H54 (cell line): Measurements from ENCODE around the gene GPR141.

Experiments used
- DNase-seq: peaks from one replicate; pipeline ENCODE4 v3.0.0; 2011; ENCODE audit warnings: low spot score, mixed read lengths; ENCODE audit not compliant: insufficient read length
- FAIRE-seq: peaks from 3 replicates; lab custom pipeline; 2011; peaks lifted over from hg19 to GRCh38; lab: Jason Lieb, UNC
- POLR2A ChIP-seq: IDR thresholded peaks from 2 replicates; pipeline ENCODE4 v1.6.1; 2011; ENCODE audit warnings: low read depth, mild to moderate bottlenecking, low read length

Gene GPR141, protein sequence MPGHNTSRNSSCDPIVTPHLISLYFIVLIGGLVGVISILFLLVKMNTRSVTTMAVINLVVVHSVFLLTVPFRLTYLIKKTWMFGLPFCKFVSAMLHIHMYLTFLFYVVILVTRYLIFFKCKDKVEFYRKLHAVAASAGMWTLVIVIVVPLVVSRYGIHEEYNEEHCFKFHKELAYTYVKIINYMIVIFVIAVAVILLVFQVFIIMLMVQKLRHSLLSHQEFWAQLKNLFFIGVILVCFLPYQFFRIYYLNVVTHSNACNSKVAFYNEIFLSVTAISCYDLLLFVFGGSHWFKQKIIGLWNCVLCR

DNA sequence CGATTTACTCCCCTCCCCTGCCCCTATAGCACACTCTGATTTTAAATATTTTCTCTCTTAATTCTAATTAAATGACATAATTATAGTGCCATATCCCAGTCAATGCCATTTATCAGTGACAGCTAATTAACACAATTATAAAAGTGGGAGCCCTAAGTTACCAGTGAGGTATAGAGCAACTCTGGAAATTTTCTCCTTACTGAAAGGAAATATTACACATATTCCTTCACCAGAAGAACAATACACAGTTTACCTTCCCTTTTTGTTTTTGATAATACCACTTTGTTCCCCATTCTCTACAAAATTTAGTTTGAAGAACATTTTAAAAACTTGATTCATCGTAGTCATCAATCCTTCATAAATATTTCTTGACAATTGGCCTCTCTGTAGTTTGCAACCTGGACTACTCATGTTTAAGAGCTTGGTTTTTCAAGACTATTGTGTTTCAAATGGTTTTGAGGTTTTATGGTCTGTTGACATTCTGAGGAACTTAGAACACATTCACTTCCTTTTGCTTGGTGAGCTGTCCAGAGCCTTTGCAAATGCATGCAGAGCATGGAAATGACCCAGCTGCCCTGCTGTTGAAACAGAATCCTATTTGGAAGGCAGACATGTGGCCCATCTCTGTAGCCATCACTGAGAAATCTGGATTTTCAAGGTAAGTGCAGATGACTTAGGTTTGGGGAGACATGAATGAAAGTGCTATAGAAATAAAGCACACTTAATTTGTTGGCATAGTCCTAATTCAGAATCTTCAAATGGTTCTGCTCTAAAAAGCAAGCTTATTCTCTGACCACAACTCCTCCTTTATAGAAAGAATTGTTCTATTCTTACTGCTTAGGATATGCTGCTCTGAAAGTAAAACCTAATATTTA, at the start of gene GPR141:
Gene GPR141 (plus strand): TSS at position 521 of the 875 bp plus-strand sequence. CDS start 56,628 bp downstream, outside the sequence.
- DNase-seq (no peak), FAIRE-seq (no peak)
- TF ChIP-seq POLR2A, result no peak

DNA sequence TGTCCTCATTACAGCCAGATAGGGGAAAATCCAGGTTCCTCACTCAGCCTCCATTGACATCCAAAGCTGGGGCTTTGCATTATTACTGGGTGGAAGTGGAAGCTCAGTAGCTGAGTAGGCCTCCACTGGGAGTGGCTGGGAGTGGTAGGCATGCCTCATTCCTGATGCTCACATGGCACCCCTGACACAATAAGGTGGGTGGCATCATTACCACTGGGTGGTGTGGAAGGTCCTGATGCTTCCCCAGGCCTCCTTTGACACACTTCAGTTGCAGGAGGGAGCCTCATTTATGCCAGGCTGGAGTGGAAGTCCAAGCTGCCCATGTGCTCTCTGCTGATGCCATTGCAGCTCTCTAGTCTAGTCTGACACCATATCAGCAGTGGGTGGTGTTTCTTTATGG, 48.2 kb upstream of the GPR141 start:
- FAIRE-seq, result no peak
- no peak for DNase-seq
- TF ChIP-seq POLR2A, result no peak

DNA sequence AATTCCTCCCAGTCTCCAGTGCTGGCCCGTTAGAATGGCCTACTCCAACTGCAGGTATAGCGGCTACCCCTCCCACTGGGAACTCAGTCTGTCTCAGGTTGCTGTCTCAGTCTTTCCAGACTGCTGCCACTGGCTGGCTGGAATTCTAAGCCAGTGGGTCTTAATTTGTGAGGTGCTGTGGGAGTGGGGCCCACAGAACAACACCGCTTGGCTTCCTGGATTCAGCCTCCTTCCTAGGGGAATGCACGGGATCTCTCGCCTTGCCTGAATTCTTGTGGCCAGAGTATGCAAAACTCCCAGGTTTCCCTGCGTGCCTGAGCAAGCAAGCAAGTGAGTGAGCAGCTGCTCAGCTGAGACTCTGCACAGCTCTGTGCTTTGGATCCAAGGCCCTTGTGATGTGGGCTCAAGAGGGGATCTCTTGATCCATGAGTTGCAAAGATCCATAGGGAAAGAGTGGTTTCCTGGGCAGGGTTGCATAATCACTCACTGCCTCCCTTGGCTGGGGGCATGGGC, 41.5 kb upstream of the GPR141 start:
- DNase-seq, result no peak
- FAIRE-seq, result no peak
- TF ChIP-seq POLR2A, result no peak

DNA sequence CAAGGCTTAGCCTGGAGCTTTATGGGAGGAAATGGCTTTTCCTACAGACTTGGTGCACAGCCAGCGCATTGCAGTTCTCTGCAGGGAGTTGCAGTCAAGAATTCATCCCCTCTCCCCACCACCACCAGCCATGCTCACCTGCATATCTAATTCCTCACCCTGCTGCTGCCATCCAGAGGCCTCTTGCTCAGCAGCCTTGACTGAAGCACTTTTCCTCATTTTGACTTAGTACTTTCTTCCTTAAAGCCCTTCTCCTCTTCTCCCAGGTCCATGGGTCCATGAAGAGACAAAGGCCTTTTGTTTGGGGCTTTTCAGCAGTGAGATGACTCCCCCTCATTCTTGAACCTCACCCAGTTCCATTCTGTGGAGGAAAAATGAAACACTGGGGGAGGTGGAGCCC, 39.7 kb upstream of the GPR141 start:
- TF ChIP-seq POLR2A, result no peak
- FAIRE-seq (no peak), DNase-seq (no peak)

DNA sequence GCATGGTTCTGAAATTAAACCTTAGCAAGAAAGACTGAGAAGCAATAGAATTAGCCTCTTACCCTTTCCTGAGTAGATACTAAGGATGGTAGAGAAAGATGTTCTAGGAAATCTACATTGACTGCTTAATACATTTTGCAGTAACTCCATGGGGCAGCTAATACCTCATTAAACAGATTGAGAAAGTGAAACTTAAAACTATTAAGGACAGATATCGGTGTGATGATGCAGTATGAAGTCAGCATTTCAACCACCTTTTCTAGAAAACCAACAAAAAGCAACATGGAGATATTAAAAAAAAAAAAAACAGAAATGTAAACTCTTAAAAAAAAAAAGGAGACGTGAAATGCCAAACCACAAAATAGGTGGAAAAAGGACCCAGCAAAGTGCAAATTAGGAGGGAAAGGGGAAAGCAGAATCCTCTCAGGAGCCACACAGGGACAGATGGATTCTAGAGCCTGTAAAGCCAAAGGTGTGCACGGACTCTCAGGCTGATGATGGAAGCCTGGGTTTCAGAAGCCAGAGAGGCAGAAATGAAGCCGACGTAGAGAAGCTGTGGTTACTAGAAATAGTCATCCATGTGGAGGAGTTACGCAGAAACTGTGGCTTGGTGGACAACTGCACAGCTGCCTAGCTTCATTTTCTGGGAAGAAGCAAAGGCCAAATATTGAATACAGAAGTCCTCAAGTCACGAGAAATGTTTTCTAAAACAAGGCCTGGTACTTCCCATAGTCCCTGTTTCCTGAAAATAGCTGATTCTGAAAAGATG, 38.1 kb upstream of the GPR141 start:
- DNase-seq (no peak), FAIRE-seq (no peak)
- no peak for TF ChIP-seq POLR2A

DNA sequence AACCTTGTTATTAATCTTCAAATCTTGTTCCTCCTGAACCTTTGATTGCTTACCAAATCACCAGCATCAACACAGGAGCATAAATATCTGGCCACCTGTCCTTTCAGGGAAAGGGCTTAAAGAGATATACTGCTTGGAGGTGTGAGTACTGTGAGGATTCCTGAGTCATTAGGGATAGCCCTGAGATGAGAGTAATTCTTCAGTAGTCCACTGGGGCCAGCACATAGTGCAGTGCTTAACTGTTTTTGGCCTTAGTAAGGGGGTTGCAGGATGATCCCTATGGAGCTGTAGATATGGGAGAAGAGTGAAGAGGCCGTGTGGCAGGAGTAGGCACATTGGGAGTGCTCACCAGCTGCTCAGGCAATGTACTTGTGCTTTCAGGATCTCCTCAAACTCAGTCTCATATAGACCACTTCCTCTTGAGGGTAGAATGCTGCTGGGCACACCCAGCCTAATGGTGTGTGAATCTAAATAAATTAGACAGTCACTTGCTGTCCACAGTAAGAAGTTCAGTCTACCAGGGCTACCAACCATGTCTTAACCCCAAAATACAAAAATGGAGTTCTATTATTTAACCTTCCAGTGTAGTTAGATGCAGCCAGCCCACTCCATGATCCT, 26.5 kb upstream of the GPR141 start:
- no peak for FAIRE-seq
- no peak for DNase-seq
- TF ChIP-seq POLR2A, result no peak

DNA sequence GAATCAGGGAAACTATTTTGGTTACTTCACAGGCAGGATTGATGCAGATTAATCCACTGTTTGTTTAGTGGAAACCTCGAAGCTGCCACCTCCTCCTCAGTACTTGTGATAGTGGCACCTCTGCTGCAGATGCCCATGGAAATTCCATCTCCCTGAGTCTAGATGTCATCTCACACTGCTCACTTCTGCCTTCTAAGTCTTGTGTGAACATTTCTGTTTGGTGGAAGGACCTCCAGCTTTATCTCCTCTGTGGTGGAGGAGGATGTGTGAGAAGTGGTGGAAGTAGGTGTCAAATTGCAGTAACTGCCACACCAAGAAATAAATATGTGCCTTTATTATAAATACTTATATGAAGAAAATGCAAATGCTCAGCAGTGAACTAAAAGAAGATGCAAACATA, 25.8 kb upstream of the GPR141 start:
- FAIRE-seq (no peak), DNase-seq (no peak)
- no peak for TF ChIP-seq POLR2A

DNA sequence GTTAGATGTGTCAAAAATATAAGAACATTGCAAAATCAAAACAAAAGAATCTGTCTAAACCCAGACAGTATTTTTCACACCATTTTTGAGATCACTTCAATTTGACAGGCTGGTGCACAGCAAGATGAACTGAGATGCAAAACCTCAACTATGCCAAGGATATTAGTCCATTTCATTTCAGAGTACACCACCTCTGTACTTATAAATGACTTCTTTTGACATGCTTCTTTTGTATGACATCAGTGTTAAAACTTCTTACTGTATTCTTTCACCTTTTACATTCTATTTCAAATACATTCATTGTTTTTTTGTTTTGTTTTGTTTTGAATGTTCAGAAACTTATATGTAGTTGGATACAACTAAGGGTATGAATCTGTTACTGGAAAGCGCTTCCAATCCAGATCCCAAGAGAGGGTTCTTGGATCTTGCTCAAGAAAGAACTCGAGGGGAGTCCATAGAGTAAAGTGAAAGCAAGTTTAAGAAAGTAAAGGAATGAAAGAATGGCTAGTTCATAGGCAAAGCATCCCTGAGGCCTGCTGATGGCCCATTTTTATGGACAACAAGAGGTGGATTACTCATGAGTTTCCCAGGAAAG, 23.5 kb upstream of the GPR141 start:
- FAIRE-seq, result no peak
- TF ChIP-seq POLR2A, result no peak
- DNase-seq, result no peak

DNA sequence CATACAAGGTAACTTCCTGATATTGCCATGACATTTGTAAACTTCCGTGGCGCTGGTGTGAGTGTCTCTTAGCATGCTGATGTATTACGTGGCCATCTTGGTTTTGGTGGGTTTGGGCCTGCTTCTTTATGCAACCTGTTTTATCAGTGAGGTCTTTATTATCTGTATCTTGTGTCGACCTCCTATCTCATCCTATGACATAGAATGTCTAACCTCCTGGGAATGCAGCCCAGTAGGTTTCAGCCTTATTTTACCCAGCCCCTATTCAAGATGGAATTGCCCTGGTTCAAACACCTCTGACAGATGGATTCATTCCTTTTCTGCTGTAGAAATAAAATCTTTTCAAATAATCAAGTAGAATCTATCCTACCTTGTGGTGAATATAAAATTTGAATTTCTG, 23.0 kb upstream of the GPR141 start:
- no peak for TF ChIP-seq POLR2A

DNA sequence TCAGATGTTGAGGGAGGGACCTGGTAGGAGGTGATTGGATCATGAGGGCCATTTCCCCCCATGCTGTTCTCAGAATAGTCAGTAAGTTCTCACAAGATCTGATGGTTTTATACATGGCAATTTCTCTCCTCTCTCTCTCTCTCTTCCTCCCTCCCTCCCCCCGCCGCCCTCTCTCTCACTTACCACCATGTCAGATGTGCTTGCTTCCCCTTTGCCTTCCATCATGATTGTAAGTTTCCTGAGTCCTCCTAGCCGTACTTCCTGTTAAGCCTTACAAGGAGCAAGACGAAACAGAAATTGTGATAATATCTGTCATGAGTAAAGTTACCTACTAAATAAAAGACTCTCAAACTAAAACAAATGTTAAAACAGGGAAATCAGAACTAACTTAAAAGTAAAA, 19.9 kb upstream of the GPR141 start:
- DNase-seq (no peak), FAIRE-seq (no peak)
- TF ChIP-seq POLR2A, result no peak

More for the DNA sequence above, 23.0 kb upstream of the GPR141 start:
- FAIRE-seq (no peak), DNase-seq (no peak)

DNA sequence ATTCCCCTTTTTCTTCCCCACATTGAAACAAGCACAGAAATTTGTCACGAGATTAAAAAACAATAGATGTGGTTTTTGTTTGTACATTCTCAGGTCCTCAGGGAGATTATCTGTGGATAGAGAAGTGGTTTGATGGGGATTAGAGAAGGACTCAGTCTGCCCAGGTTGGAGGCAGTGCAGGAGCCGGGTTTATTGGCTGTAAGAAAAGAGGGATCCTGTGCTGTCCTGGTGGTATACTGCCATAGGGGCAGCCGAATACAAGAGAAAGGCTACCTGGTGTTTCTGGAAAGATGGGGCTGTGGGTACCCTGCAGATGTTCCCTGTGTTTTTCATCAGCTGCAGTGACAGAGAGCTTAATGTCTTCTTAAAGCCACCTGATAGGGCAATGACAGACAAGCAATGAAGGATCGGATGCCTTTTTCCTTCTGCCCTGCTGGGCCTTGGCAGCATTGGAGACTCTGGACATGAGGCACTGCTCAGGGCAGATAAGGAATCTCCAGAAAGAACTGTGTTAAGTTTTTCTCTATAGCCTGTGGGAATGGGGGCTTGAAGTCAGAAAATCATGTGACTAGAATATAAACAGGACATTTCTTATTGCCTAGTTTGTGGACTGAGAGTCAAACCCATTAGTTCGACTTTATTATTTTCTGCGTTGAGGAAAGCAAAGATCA, 18.1 kb upstream of the GPR141 start:
- FAIRE-seq (no peak), DNase-seq (no peak)
- TF ChIP-seq POLR2A, result no peak

DNA sequence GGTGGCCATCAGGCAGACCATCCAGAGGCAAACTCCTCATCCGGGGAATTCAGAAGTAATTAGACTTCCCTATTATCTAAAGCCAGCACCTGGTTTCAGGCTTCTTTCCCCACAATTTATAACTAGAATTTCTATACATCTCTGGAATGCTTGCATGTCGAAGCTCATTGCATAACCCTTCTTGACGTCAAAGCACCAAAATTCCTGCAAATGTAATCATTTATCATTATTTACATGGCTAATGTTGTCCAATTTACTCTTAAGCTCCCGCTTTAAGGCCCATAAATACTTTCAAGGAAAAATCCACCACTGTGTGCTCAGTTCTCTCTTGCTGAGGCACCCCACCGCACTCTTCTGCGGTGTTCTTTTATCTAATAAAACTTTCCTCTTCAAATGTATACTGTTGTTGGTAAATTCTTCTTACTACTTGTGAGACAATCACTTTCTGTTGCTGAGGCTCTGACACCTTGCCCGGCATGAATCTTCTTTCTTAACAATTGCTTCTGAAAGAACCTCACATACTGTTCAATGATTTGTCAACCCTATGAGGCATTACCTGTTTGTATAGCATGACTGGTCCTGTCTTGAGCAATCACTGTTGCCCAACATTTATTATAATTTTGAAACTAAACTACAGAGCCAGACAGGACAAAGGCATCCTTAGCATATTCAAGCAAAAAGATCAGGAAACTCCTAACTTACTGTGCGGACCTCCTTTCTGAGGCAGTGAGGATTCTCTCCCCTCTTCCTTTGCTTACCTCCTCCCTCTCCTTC, 17.4 kb upstream of the GPR141 start:
- no peak for TF ChIP-seq POLR2A
- DNase-seq (no peak), FAIRE-seq (no peak)
